Gastroesophageal sphincter (tissue), 3 donors: ENCODE data around the gene DARS2.

Source experiments
- POLR2A ChIP-seq, 2 donors: fragments of 450-650 bp; IDR thresholded peaks; one replicate each; pipeline ENCODE4 v1.6.1; 2017; ENCODE audit warnings: antibody characterized with exemption in 2 of 2, mild to moderate bottlenecking in 2 of 2, moderate library complexity in 1 of 2
- POLR2AphosphoS5 ChIP-seq: sonication (generic); formaldehyde crosslinking; IDR thresholded peaks from one replicate; pipeline ENCODE4 v1.6.1; 2017; ENCODE audit warnings: antibody characterized with exemption
- TF ChIP-seq, protein P1 (sequence below), 4 experiments: fragments of 200-600 bp in 2 of 4; fragments of 450-650 bp in 2 of 4; sonication (generic) in 1 of 4; IDR thresholded peaks; one replicate each; pipeline ENCODE4 v1.5.1; 2017 to 2019; ENCODE audit warnings: antibody characterized with exemption in 4 of 4, mild to moderate bottlenecking in 2 of 4, moderate library complexity in 2 of 4

DNA sequence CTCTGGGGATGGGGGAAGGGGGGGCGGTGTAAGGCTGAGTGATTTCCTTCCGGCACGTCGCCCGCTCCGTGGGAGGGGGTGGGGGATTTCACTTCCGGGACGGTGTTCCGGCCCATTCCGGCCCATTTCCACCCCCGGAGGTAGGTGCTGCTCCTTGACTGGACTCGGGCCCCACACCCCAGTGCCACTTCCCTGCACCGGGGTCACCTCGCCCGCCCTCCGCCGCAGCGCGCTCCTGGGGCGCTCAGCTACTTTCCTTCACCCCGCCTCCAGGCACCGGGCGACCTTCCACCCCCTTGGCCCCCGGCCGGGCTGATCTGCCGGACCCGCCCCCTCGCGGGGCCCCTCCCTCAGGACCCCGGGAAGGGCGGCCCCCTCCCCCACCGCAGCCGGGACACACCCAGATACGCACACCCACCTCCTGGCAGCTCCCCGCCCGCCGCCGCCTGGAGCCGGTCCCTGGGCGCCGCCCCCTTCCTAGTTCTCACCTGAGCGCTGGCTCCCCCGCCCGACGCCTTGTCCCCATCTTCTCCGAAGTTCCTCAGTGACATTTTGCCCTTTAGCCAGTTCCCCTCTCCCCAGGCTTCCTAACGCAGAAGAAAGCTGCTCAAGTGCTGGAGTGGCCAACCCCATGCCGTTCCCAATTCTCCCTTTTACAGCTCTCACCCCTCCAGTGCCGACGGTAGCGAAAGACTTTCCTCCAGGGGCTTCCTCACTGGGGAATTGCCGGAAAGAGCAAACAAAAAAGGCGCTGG, 44.0 kb downstream of the DARS2 start, which contains the start of gene ZBTB37:
- TF ChIP-seq, protein P1, sequence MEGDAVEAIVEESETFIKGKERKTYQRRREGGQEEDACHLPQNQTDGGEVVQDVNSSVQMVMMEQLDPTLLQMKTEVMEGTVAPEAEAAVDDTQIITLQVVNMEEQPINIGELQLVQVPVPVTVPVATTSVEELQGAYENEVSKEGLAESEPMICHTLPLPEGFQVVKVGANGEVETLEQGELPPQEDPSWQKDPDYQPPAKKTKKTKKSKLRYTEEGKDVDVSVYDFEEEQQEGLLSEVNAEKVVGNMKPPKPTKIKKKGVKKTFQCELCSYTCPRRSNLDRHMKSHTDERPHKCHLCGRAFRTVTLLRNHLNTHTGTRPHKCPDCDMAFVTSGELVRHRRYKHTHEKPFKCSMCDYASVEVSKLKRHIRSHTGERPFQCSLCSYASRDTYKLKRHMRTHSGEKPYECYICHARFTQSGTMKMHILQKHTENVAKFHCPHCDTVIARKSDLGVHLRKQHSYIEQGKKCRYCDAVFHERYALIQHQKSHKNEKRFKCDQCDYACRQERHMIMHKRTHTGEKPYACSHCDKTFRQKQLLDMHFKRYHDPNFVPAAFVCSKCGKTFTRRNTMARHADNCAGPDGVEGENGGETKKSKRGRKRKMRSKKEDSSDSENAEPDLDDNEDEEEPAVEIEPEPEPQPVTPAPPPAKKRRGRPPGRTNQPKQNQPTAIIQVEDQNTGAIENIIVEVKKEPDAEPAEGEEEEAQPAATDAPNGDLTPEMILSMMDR (IDR thresholded peaks at IDR 0.05), result peak in 1 of 4 experiments; percentile 10
- TF ChIP-seq POLR2AphosphoS5 (no peak), POLR2A (IDR thresholded peaks at IDR 0.05) (no peak)
